ENCODE data around the gene PTPRM.

The PTPRM gene

DNA sequence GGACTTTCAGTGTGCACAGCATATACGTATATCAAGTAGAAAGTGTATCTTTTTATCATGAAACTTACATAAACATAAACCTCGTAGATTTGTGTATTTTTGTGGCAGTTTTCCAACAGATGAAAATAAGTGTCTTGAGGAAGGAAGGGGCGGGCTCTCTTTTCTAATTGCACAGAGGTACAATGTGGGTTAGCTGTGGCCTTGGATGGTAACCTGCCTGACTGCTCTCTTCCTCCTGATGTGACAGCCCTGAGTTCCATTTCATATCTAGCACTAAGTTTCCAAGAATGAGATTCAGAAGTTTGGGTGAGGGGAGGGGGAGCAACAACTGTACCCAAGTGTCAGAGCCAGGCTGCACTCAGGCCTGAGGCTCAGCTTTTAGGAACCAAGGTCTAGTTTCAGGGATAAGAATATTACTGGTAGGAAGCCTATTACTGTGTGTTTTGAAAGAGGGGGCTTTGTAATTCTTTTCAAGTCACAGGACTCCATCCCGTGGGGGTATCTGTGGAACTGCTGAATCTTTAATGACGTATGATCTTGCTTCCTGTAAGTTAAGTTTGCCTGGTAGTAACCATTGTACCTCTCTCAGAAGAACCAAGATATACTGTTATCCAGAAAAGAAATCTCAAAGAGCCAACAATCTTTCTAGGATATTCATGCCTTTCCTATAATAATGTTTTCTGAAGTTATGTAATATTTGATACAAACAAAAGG is 483.7 kb downstream of the PTPRM start:
- DNase-seq (ENCODE audit: low spot score) = no peak

DNA sequence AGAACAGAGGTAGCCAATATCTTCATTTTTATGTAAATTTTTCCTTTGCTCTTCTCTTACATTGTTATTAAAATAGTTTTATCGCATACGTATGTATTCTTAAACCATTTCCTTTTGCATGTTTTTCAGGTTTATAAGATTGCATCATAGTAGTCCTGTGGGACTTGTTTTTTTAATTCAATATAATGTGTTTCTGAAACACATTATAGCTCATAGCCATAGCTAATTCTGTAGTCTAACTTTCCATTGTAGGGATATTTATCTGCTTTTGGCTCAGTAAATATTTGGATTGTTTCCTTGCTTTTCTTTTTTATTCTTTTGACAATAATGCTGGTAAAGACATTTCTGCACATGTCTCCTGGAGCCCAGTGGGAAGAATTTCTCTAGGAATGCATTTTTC is 484.3 kb downstream of the PTPRM start:
- no peak for DNase-seq (ENCODE audit: low spot score)

DNA sequence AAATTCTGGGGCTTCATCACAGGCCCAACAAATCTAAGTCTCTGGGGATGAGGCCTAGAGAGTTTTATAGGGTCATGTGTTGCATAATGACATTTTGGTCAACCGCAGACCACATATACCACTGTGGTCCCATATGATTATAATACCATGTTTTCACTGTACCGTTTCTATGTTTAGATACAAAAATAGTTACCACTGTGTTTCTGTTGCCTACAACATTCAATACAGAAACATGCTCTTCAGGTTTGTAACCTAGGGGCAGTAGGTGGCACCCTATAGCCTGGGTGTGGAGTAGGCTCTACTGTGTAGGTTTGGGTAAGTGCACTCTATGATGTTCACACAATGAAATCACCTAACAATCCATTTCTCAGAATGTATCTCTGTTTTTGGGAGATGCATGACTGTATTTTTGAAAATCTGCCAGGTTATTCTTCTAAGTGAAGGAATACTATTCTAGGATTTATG is 485.2 kb downstream of the PTPRM start:
- DNase-seq (ENCODE audit: low spot score) = peak; percentile 53

DNA sequence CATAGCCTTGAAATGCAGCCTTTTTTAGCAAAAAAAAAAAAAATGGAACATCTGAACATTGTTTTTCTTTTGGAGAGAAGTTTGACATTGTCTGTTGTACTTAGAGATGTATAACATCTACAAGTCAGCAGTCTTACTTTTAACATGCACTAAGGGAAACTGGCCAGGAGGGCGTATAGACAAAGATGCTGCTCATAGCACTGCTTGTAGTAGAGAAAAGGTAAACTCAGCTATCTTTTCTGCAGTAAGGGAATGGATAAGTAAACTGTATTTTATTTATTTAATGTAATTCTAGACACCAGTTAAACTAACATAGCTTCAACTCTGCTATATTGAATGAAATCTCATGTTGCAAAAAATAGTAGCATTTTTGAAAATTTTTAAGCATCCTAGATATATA is 489.6 kb downstream of the PTPRM start:
- no peak for DNase-seq (ENCODE audit: low spot score)

DNA sequence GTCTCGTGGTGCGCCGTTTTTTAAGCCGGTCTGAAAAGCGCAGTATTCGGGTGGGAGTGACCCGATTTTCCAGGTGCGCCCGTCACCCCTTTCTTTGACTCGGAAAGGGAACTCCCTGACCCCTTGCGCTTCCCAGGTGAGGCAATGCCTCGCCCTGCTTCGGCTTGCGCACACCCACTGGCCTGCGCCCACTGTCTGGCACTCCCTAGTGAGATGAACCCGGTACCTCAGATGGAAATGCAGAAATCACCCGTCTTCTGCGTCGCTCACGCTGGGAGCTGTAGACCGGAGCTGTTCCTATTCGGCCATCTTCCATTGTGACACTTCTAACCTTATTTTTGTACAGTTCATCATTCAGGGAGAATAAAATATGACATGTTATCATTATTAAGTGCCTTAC is 496.0 kb downstream of the PTPRM start:
- peak; percentile 3 for DNase-seq (ENCODE audit: low spot score)

DNA sequence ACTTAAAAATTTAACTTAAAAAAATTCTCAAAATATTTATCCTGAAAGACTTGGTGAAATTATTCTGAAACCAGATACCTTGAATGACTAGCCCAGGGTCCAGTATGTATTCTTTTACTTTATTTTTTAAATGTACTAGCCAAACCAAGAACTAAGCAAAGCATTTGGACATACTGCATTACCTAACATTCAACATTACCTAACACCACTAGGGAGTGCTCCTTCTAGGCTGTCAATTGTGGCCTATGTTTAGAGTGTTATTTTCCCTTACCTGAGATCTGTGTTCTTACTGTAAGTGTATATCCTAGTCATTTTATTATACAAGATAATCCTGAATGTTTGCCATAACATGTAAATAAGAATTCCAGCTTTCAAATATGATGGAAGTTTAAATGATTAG is 496.6 kb downstream of the PTPRM start:
- DNase-seq (ENCODE audit: low spot score) = peak; percentile 48

DNA sequence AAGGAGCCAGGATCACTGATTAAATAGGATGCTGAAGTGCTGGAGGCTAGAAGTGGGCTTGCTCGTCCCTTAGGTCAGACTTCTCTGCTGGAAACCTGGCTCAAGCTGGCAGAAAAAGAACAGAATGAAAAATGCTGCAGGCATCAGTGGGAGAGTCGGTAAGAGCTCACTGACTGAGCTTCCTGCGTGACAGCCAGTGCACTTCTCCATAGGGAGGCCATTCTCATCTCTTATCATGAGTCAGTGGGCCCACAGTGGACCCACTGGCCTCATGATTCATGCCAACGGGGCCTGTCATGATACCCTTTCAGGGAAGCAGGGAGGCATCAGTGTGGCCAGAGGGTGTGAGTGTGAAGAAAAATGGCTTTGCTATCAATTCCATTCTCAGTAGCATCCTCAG is 498.2 kb downstream of the PTPRM start:
- no peak for DNase-seq (ENCODE audit: low spot score)

DNA sequence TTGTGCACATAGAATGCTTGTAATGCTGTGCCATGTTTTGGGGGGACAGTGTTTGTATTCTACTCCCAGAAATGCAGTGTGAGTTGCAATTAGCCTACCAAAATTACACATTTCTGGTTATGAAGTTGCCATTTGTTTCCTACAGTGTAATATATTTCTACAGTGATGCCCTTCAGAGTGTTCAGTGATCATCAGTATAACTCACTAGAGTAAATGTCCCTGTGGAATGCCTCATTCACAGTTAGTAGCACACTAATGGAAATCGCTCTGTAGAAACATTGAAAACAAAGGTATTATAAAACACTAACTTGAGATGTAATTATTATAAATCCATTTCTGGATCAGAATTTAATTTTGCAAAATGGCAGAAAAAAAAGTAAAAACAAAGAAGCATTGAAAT is 498.7 kb downstream of the PTPRM start:
- no peak for DNase-seq (ENCODE audit: low spot score)

DNA sequence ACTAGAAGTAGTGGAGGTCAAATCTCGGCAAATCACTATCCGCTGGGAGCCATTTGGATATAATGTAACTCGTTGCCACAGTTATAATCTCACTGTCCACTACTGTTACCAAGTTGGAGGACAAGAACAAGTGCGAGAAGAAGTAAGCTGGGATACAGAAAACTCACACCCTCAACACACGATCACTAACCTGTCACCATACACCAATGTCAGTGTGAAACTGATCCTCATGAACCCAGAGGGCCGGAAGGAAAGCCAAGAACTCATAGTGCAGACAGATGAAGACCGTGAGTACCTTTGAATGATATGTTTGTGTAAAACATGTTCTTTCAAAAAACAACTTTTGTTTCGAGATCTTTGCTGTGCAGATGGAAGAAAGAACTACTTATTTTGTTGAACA is 502.6 kb downstream of the PTPRM start:
- no peak for DNase-seq (ENCODE audit: low spot score)

DNA sequence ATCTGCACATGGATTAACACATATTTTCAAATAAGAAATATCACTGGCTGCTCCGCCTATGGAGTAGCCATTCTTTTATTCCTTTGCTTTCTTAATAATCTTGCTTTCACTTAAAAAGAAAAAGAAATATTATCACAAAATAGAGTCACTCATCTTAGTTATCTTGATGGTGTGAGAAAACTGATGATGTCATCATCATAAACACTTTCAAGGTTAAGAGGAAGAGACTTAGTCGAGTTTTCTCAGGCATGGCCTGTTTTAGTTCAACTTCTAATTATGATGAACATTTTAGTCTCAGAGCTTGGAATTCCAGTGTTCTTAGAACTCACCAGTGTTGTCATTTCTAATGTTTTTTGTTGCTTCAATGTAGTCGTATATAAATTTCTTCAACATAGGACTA is 506.1 kb downstream of the PTPRM start:
- no peak for DNase-seq (ENCODE audit: low spot score)

DNA sequence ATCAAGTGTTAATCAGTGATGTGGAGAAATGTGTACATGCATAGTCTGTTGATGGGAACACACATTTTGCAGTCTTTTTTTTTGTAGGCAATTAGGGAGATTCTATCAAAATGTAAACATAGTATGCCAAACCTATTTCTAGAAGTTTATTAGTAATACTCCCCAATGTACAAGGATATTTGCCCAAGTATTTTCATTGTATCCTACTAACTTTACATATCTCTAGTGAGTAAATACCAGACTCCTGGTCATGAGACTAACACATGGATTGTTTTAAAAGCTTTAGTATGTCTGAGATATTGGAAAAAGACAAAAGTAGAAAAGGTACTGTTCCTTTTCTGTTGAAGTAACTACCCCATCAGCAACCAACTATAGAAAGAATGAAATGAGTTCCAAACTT is 513.0 kb downstream of the PTPRM start:
- no peak for DNase-seq (ENCODE audit: low spot score)

DNA sequence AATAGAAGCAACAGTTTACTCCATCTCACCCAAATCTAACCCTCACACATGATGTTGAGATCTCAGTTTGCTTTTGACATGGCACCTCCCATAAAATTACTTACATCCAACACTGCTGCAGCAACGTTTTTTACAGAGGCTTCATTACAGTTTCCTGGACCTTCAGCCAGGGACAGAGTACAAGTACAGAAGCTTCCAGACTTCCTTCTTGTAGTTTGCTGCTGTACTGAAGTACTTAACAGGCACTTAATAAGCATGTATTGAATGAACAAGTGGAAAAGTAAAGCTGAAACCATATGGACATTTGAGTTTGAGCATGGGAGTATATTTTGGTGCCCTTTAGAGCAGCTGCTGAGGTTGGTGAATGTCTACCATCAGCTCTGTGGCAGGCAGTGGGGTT is 514.2 kb downstream of the PTPRM start:
- DNase-seq (ENCODE audit: low spot score) = no peak

DNA sequence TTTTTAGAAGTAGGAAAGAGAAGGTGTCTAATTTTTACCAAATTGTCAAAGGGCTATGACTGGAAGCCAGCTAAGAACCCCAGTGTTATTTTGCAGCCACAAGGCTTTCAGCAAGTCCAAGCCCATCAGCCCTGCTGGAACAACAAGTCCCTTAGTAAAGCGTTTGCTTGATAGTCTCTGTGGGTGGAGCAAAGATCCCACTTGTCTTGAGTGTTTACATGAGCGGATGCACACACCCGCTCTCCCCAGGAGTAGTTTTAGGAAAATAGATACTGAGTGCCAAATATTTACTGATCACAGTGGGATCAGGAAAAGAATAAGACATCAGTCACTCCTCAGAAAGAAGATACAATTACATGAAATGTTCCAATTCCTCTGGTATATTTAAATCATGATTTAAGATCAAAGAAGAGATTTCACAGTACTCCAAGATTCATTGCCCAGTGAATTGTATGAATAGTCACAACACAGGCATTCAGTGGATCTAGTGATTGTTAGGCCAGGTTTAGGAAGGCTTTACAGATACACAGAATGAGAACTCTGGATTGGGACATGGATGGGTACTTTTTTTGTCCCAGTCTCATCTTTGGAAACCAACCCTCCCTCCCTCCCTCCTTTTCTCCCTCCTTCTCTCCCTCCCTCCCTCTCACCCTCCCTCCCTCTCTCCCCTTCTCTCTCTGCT is 514.9 kb downstream of the PTPRM start:
- DNase-seq (ENCODE audit: low spot score) = no peak

DNA sequence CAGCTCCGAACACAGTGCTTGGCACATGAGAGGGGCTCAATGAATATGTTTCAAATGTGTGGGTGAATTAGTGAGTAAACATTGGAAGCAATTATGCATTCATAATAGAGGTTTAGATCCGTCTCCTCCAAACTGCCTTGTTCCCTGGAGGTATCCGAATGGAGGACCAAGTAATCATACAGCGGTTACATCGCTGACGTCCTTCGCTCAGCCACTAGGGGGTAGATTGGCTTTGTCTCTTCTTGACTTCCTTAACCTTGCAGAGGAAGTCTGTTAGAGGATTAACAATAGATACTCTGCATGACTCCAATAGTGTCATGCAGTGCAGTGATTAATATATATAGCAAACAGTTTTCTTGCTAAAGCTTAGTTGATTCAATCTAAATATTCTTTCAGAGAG is 517.0 kb downstream of the PTPRM start:
- DNase-seq (ENCODE audit: low spot score) = peak; percentile 7

DNA sequence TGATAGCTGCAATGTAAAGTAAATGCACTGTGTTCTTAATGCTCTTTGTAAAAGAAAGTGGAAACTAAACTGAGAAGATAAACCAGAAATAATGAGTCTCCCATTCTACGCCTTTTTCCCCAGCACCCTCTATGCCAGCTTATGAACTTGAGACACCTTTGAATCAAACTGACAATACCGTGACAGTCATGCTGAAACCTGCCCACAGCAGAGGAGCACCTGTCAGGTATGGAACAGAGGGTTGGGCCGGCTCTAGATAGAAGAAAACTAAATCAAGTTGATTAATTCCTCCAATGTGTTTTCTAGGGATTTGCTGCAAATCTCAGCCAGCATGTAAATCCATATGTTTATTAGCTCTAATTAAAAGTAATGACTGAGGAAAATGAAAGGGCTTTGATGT is 521.5 kb downstream of the PTPRM start:
- no peak for DNase-seq (ENCODE audit: low spot score)

DNA sequence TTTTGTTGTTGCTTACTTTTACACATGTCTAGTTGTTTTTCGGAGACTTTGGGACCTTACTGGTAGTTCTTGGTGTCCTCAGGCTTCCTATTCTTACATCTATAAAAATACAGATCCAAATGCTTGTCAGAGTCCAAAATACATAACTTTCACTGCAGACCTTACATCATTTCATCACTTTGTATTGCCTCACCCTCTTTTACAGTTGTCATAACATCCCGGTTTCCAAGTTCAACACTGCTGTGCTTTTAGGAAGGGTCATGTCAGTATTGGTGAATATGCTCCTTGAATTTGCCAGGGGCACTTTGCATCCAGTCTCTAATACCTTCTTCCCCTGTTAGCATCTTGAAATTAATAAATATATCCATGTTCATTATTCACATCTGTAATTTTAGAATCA is 523.9 kb downstream of the PTPRM start:
- DNase-seq (ENCODE audit: low spot score) = no peak

DNA sequence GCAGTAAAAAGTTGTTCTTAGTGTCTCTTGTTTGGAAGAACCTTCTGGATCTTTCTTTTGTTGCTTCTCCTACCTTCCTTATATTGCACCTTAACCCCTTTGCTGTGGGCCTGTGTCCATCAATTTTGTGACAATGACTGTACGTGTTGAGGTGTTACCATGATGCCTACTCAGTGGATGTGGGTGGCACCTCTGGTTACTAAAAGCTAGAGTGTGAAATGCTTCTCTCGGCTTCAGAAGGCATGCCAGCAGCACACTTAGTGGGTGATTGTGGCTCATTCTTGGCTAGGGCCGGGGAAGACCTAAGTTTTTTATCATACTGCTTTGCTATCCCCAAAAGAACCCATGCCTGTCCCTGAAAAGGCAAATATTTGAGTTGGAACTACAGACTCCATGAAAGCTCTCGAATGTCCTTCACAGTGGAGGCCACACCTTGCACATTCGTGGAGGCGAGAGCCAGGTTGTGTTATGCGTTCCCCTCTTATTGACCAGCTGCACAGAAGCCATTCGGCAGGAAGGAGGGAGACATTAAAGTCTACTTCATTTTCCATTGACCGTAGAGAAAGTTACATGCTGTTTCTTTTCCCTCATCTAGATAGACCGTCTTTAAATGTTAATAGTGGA is 528.9 kb downstream of the PTPRM start:
- DNase-seq (ENCODE audit: low spot score) = no peak

DNA sequence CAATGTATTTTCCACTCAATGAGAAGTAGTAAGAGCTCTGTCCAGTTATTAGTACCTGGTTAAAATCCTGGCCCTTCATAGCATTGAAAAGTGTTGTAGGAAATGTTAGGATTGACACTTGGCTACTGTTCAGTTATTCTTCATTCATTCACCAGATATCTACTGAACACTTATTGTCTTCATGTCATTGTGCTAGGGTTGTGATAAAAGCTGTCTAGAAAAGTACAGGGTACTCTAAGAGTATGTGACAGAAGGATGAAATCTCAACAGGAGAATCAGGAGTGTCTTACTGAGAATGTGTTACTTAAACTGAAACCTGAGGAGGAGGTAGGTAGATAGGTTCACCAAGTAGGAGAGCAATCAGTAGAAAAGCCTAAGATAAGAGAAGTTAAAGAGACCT is 530.3 kb downstream of the PTPRM start:
- DNase-seq (ENCODE audit: low spot score) = no peak

DNA sequence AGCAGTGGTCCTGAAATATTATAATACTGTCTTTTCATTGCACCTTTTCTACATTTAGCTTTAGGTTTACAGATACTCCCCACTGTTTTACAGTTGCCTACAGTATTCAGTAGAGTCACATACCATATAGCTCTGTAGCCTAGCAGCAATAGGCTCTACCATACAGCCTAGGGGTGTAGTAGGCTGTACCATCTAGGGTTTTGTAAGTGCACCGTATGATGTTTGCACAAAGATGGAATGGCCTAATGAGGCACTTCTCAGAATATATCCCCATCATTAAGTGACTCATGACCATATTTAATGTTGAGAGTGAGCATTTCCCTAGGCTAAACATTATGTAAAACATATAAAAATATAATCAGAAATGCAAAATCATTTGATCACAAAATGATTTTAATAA is 530.8 kb downstream of the PTPRM start:
- no peak for DNase-seq (ENCODE audit: low spot score)

DNA sequence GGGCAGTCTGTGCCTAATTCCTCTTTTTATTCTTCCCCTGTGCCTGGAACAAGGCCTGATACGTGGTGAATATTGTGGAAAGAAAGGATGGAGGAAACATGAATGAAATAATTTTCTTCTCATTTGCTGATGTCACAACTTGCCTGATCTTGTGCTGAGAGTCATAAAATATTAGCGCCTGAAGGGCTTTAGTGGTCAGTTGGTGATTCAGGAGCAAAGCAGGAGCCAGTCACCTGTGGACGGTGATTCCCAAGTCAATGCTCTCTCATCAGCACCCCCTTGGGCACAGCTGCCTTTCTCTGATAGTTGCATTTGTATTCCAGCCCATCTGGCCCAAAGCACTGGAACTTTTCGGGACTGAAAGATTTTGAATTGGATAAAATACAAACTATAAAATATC is 539.5 kb downstream of the PTPRM start:
- no peak for DNase-seq (ENCODE audit: low spot score)

DNA sequence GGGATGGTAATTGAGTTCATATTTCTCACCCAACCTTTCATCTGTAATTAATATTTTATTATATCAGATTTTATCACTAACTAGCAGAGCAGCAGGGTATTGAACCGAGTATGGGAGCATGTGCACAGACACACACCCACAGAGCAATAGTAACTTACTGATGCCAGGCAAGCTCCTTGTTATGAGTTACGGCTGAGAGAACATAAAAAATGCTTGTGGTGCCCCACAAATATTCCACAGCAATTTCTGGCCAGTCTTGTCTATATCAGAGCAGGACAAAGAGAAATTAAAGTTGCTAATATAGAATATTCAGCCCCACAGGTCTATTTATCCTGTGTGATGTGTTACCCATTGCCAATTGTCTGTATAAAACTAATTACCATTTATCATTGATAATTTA is 540.3 kb downstream of the PTPRM start:
- peak; percentile 37 for DNase-seq (ENCODE audit: low spot score)

DNA sequence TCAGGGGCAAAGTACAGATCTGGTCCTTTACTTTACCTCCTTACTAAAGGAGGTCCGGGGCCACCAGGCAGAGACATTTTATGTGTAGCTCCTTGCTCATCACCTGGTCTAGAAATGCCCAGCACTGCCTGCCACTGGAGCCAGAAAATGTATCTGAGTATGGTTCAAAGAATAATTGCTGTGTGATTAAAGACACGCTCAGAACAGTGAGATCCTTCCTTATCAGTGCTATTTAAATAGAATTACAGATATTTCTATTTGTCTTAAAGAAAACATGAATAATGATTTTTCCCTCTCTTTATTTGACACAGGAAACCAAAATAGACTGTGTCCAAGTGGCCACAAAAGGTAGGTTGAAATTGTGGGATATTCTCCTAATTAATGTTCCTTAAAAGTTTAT is 547.4 kb downstream of the PTPRM start:
- DNase-seq (ENCODE audit: low spot score) = no peak

DNA sequence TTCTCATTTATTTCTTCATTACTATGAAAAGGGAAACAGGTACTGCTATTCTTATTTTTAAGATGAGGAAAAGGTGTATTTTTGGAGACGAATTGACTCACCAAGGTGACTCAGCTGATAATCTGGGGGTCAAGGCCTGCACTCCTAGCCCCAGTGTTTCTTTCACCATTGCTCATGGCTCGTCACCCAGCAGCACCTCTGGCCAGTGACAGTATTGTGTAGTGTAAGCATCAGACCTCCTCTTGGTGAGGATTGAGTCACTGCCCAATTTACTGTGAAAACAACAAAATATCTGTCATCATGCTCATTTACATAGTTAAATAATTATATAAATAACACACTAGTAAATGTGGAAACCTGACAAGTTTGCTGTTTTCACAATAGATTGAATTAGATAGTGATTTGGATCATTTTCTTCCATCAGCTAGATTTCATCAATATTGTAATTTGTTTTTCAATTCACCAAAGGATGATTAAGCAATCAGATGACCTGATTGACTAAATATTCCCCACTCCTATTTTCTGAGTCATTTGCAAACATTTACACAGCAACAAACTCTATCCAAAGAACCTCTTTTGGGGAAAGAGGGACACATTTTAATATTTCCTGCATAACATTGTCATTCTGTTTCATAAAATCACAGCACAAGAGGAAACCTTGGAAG is 549.4 kb downstream of the PTPRM start:
- no peak for DNase-seq (ENCODE audit: low spot score)
